IPS DF 6.9 (cell line): Measurements from ENCODE around the gene ADCY3.

Source experiments
- DNase-seq: peaks from one replicate; pipeline ENCODE4 v3.0.0-alpha.2; 2013; ENCODE audit warnings: low read depth, low spot score
- H3K27ac ChIP-seq: one replicate; pipeline ENCODE4 v1.5.1; 2013; ENCODE audit warnings: low read length, control low read depth
- H3K27me3 ChIP-seq: 2 replicates; pipeline ENCODE4 v1.6.1; 2013; ENCODE audit warnings: mild to moderate bottlenecking, low read length; ENCODE audit not compliant: control insufficient read depth, insufficient read depth
- H3K36me3 ChIP-seq: 2 replicates; pipeline ENCODE4 v1.6.1; 2013; ENCODE audit warnings: low read length; ENCODE audit not compliant: control insufficient read depth, insufficient read depth
- H3K4me1 ChIP-seq: 2 replicates; pipeline ENCODE4 v1.6.1; 2013; ENCODE audit warnings: low read length; ENCODE audit not compliant: control insufficient read depth, insufficient read depth
- H3K4me3 ChIP-seq: 2 replicates; pipeline ENCODE4 v1.5.1; 2013; ENCODE audit warnings: mild to moderate bottlenecking, low read length
- H3K9me3 ChIP-seq: 2 replicates; pipeline ENCODE4 v1.6.1; 2013; ENCODE audit warnings: low read length, inconsistent platforms; ENCODE audit not compliant: control insufficient read depth, insufficient read depth
- WGBS: extraction: QIAGEN DNeasy Blood & Tissue Kit; methylation state at CpG from one replicate; pipeline ENCODE4 v1.1.7; 2013; ENCODE audit warnings: mixed read lengths, missing lambda C conversion rate; ENCODE audit not compliant: insufficient read length, insufficient coverage; 5-methylcytosine and 5-hydroxymethylcytosine counted together

Gene ADCY3

DNA sequence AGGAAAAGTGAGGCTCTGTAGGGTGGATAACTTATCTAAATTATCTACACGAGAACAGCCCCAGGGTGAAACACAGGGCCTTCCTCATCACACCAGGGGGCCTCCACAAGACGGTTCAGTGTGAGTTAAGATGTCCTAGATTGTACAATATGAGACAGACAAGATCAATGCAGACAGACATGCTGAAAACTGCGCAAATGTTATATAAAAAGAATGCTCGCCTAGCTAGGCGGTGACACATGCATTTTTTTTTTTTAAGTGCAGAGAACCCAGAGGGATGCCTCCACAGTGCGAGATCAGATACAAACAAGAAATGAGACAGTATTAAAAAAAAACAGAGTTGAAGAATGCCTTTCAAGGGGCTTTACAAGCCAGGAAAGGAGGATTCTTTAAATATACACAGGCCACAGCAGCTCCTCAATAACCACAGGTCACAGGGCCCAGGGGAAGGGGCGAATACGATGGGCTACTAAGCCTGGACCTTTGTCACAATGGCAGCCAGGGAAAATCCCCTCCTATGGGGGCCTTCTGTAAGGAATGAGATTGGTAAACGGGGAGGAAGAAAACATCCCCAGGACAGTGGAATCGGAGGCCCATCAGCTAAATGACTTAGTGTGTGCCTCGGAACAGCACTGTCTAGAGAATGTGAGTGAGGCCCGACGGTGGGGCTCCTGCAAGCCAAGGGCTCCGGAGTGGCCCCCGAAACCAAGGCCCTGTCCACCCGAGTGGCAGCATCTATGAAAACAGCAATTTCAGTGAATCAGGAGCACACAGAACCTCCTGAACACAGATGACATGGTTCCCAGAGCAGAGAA, 48.9 kb downstream of the ADCY3 start:
- no peaks in the 10 kb centered on the region for H3K36me3 ChIP-seq
- WGBS, result no CpG with 5 or more reads among the region's 16 CpGs
- DNase-seq, result no peak
- H3K27ac ChIP-seq, result no peak overlapping the region
- no peaks in the 10 kb centered on the region for H3K9me3 ChIP-seq
- no peaks in the 10 kb centered on the region for H3K27me3 ChIP-seq
- no peak overlapping the region for H3K4me3 ChIP-seq
- H3K4me1 ChIP-seq, result peaks cover 4% of the 10 kb centered on the region; the same call in 1 of the 2 replicates

DNA sequence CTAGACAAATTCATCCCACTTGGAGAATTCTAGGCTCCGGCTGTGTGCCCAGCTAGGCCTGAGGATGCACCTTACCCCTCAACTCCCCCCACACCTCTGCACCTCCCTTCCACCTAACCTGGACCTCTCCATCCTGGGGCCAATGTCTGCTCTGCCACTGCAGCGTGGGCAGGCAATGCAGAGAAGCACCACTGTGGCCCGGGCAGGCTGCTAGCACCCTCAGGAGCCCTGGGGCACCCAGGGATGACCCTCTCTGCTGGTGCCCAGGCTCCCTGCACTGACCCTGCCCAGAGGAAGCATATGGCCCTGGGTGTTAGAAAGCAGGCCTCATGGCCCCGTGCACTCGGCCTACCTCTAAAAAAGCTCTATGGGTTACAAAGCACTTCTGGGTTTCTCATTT, 49.6 kb downstream of the ADCY3 start:
- Histone ChIP-seq H3K27me3 (no peaks in the 10 kb centered on the region), H3K4me1 (peaks cover 4% of the 10 kb centered on the region; the same call in 1 of the 2 replicates), H3K9me3 (no peaks in the 10 kb centered on the region), H3K4me3 (no peak overlapping the region), H3K27ac (no peak overlapping the region), H3K36me3 (no peaks in the 10 kb centered on the region)
- WGBS, result no CpG with 5 or more reads among the region's 5 CpGs
- no peak for DNase-seq

DNA sequence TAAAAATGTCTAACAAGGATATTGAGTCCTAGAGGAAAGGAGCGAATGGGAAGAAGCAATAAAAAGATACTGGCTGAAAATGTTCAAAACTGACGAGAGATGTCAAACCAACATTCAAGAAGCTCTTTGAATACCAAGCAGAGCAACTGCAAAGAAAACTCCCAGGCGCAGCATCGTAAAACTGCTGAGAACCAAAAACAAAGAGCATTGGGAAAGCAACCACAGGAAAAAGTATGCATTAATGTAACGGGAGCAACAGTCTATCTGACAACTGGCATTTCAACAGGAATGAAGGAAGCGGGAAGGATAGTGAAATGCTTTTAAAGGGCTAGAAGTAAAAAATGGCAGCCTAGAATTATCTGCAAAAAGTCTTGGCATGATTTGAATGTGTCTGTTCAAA, 53.1 kb downstream of the ADCY3 start:
- no CpG with 5 or more reads among the region's 6 CpGs for WGBS
- Histone ChIP-seq H3K27me3 (no peaks in the 10 kb centered on the region), H3K4me3 (no peak overlapping the region)

DNA sequence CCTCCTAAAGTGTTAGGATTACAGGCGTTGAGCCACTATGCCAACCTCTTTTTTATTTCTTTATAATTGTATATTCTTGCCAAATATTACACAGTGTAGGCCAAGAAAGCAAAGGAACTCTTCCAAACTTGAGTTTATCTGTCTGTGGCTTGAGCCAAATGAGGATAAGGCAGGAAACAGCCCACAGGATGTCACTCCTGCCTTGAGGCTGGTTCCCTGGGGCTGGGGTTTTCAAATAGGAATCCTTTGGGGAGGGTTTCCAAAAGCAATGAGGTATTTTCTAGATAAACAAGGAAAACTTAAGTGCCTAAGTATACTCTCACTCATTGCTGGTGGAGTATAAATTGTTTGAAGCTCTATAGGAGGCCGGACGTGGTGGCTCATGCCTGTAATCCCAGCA, 56.4 kb downstream of the ADCY3 start:
- WGBS, result no CpG with 5 or more reads among the region's 3 CpGs

More for the DNA sequence above, 53.1 kb downstream of the ADCY3 start:
- H3K36me3 ChIP-seq, result no peaks in the 10 kb centered on the region
- H3K4me1 ChIP-seq, result 0 out of 2 replicates have a peak, but pooled peaks cover under 1% of the 10 kb centered on the region
- H3K9me3 ChIP-seq, result no peaks in the 10 kb centered on the region
- H3K27ac ChIP-seq, result no peak overlapping the region
- DNase-seq, result no peak

DNA sequence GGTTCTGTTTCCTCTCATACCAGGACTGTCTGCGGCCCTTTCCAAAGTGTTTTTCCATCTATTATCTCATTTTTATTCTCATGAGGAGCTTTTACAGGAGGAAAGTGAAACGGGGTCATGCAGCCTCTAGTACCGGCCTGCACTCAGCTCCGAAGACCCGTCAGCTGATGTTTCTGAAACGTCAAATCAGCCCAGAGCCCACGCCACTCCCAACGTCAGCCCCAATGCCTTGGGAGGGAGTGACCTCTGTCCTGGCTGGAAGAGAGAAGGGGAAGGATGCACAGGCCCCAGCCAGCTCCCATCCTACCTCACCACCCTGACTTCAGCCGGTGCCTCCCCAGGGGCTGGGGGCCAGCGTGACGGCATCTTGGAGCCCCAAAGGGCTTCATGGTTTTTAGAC, 58.5 kb downstream of the ADCY3 start:
- Histone ChIP-seq H3K27ac (no peak overlapping the region), H3K27me3 (no peaks in the 10 kb centered on the region), H3K36me3 (no peaks in the 10 kb centered on the region), H3K4me3 (no peak overlapping the region), H3K4me1 (no peaks in the 10 kb centered on the region), H3K9me3 (no peaks in the 10 kb centered on the region)
- no CpG with 5 or more reads among the region's 11 CpGs for WGBS
- DNase-seq, result no peak

More for the DNA sequence above, 56.4 kb downstream of the ADCY3 start:
- Histone ChIP-seq H3K4me1 (no peaks in the 10 kb centered on the region), H3K9me3 (no peaks in the 10 kb centered on the region), H3K27ac (no peak overlapping the region), H3K4me3 (no peak overlapping the region), H3K36me3 (no peaks in the 10 kb centered on the region), H3K27me3 (no peaks in the 10 kb centered on the region)
- no peak for DNase-seq

DNA sequence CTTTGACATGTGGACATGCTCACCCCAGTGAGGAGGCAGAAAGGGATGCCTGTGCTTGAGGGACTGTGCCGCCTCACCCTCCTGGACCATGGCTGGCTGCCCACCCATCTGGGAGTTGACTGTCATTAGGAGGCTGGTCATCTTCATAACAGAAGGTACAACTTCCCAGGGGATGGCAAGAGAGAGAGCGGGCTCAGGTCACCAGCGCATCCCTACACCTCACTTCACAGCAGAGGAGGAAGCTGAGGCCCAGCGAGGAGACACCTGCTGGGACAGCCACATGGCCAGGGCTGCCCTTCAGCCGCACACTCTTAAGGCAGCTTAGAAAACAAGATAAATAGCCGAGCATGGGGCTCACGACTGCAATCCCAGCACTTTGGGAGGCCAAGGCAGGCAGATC, 59.4 kb downstream of the ADCY3 start:
- Histone ChIP-seq H3K4me3 (no peak overlapping the region), H3K4me1 (no peaks in the 10 kb centered on the region), H3K27me3 (no peaks in the 10 kb centered on the region), H3K36me3 (no peaks in the 10 kb centered on the region), H3K9me3 (no peaks in the 10 kb centered on the region), H3K27ac (no peak overlapping the region)
- DNase-seq, result no peak
- WGBS, result no CpG with 5 or more reads among the region's 7 CpGs

DNA sequence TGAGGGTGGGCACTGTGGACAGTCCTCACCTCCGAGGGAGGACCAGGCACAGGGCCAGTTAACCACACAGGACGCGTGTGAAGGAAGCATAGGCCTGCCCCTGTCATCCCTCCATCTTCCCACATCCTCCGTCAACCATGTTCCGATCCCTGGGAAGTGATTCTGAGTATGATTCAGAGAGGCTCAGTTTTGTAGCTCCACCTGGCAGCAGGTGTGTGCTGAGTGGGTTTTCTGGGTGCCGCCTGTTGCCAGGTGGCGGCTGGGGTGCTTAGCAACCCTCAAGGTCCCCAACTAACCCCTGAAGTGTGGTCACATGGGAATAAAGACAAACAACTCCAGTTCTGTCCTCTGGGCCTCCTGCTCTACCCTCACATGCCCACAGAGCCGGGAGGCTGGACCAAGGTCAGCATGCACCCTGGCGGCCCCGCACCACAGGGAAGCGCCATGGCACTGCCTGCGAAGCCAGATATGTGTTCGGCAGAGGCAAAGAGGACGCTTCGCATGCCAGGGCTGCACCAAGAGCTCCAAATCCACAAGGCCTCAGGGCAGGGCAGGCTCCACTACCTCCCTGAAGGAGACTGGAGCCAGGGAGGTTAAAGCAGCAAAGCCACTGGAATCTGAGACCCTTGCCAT, 60.0 kb downstream of the ADCY3 start:
- Histone ChIP-seq H3K27me3 (no peaks in the 10 kb centered on the region), H3K4me3 (no peak overlapping the region)
- no CpG with 5 or more reads among the region's 15 CpGs for WGBS

DNA sequence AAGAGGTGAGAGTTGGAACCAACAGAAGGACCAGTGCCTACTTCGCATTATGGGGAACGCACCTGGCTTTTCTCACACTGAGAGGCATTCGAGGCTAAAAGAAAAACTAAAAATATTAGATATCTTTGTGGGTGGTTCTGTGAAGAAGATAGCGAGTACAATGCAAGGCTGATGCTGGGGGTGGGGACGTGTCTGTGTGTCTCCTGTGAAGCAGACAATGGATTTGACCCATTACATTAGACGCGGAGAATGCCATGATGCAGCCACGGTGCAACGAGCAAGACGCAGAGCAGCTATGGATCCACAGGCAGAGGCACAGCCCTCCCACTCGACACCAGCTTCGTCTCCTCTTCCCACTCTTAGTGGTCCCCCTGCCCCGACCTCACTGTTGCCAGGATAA, 61.0 kb downstream of the ADCY3 start:
- Histone ChIP-seq H3K27me3 (no peaks in the 10 kb centered on the region), H3K36me3 (no peaks in the 10 kb centered on the region), H3K4me3 (no peak overlapping the region), H3K27ac (no peak overlapping the region), H3K4me1 (no peaks in the 10 kb centered on the region), H3K9me3 (no peaks in the 10 kb centered on the region)
- DNase-seq, result no peak
- whole genome bisulfite sequencing, result no CpG with 5 or more reads among the region's 13 CpGs

More for the DNA sequence above, 60.0 kb downstream of the ADCY3 start:
- no peaks in the 10 kb centered on the region for H3K9me3 ChIP-seq
- H3K36me3 ChIP-seq, result no peaks in the 10 kb centered on the region
- H3K27ac ChIP-seq, result no peak overlapping the region
- DNase-seq, result no peak
- no peaks in the 10 kb centered on the region for H3K4me1 ChIP-seq

DNA sequence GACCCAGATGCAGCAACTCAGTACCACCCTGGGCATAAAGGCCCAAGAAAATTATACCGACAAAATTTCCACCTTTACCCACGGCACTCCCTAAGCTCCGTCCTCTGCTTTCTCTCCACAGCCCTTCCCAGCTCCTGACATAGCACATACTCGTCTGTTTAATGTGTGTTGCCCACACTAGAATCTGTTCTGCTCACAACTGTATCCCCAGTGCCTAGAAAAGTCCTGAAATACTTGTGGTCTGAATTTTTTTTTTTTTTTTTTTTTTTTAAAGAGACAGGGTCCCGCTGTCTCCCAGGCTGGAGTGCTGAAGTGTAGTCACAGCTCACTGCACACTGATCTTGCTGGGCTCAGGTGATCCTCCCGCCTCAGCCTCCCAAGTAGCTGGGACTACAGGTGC, 62.3 kb downstream of the ADCY3 start:
- H3K9me3 ChIP-seq, result no peaks in the 10 kb centered on the region
- H3K4me1 ChIP-seq, result no peaks in the 10 kb centered on the region
- no peak overlapping the region for H3K27ac ChIP-seq
- WGBS, result no CpG with 5 or more reads among the region's 6 CpGs
- H3K27me3 ChIP-seq, result no peaks in the 10 kb centered on the region
- no peaks in the 10 kb centered on the region for H3K36me3 ChIP-seq
- no peak for DNase-seq
- no peak overlapping the region for H3K4me3 ChIP-seq

DNA sequence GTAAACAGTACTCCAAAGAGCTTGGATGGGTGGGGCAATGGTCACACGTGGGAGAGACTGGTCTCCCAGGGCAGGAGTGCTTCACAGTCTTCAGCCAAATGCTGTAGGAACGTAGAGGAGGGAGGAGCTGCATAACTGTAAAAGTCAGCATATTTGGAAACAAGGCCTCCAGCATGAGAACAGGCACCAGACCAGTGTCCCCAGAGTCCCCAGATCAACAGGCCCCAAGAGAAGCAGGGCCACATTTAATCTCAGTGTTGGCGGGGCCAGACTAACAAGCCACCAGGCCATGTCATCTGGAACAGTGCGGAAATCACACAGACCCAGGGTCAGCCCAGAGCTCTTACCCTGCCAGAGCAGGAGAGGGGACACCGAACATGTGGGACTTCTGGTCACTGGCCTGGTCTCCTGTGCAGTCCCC, 63.2 kb downstream of the ADCY3 start:
- DNase-seq, result no peak
- no peaks in the 10 kb centered on the region for H3K27me3 ChIP-seq
- H3K36me3 ChIP-seq, result no peaks in the 10 kb centered on the region
- H3K4me1 ChIP-seq, result no peaks in the 10 kb centered on the region
- no peaks in the 10 kb centered on the region for H3K9me3 ChIP-seq
- WGBS, result no CpG with 5 or more reads among the region's 5 CpGs
- no peak overlapping the region for H3K4me3 ChIP-seq
- H3K27ac ChIP-seq, result no peak overlapping the region
